GM18861 (cell line): ENCODE results near the gene PNKP.

ENCODE experiments used
- ATAC-seq: cut with Tn5 transposase; IDR thresholded peaks from one replicate; pipeline ENCODE4 v1.9.1; 2021; ENCODE audit not compliant: unreplicated experiment

The PNKP gene

GRCh38 chr19:49890349-49891311 is 23.3 kb upstream of the PNKP start:
- ATAC-seq: no peak

GRCh38 chr19:49889687-49890348 is 22.4 kb upstream of the PNKP start:
- ATAC-seq: no peak

GRCh38 chr19:49889038-49889686 is 21.8 kb upstream of the PNKP start:
- ATAC-seq: no peak

- no peak for ATAC-seq
Measured at GRCh38 chr19:49888510-49888824, 21.1 kb upstream of the PNKP start.

GRCh38 chr19:49887665-49888509 is 20.5 kb upstream of the PNKP start:
- no peak for ATAC-seq

GRCh38 chr19:49887037-49887664 is 19.8 kb upstream of the PNKP start:
- no peak for ATAC-seq

GRCh38 chr19:49884760-49885159 is 17.4 kb upstream of the PNKP start:
- ATAC-seq: no peak

GRCh38 chr19:49884109-49884508 is 16.7 kb upstream of the PNKP start:
- no peak for ATAC-seq

GRCh38 chr19:49883094-49883493 is 15.7 kb upstream of the PNKP start:
- ATAC-seq: no peak

GRCh38 chr19:49882643-49883042 is 15.3 kb upstream of the PNKP start:
- ATAC-seq: no peak

GRCh38 chr19:49881672-49882394 is 14.5 kb upstream of the PNKP start:
- no peak for ATAC-seq

GRCh38 chr19:49881186-49881585 is 13.8 kb upstream of the PNKP start:
- ATAC-seq: no peak

- no peak for ATAC-seq
Measured at GRCh38 chr19:49880162-49880869, 12.9 kb upstream of the PNKP start.

GRCh38 chr19:49879243-49879963 is 12.0 kb upstream of the PNKP start:
- ATAC-seq: no peak

GRCh38 chr19:49878744-49879070 is 11.3 kb upstream of the PNKP start:
- no peak for ATAC-seq

- ATAC-seq: peak; percentile 27
Measured at GRCh38 chr19:49877879-49878743, 10.7 kb upstream of the PNKP start.

- ATAC-seq: peak; percentile 50
Measured at GRCh38 chr19:49877020-49877878, 9.9 kb upstream of the PNKP start, which contains the start of the genes AKT1S1 and TBC1D17. TSS of gene AKT1S1 (minus strand) at chr19:49877355. CDS start at chr19:49873295, 4,060 bp downstream. TSS of gene TBC1D17 (plus strand) at chr19:49877702. CDS start at chr19:49877724, 22 bp downstream.
